Activated T-helper 1 cell treated with anti-CD3 and anti-CD28 coated beads, Interleukin-12 subunit alpha, Interleukin-12 subunit beta, Interleukin-2, Interleukin-4 antibody, amounts not matched to agents 30 ng/mL and 10 ng/mL and 1 ng/mL, durations not matched to agents 14 hours and 24 hours and 36 hours (primary cell): ENCODE results near the gene WNT5A. TPM values are rescaled to one million over a fixed set of nuclear protein-coding genes. Genes with fewer than 3 reads are reported as not detected.

ENCODE experiments used
- DNase-seq: peaks from one replicate; pipeline ENCODE4 v3.0.0; 2021; ENCODE audit warnings: low spot score
- H3K27ac Mint-ChIP-seq: one replicate; pipeline ENCODE4 v1.8.0; 2021; ENCODE audit warnings: mild to moderate bottlenecking, mixed read lengths
- H3K27me3 Mint-ChIP-seq: one replicate; pipeline ENCODE4 v1.8.0; 2022; ENCODE audit warnings: mild to moderate bottlenecking, moderate library complexity, mixed read lengths; ENCODE audit not compliant: insufficient read depth
- H3K36me3 Mint-ChIP-seq: one replicate; pipeline ENCODE4 v1.8.0; 2021; ENCODE audit warnings: low read depth, mixed read lengths
- H3K4me1 Mint-ChIP-seq: one replicate; pipeline ENCODE4 v1.8.0; 2021; ENCODE audit warnings: low read depth, mixed read lengths
- H3K4me3 Mint-ChIP-seq: one replicate; pipeline ENCODE4 v1.8.0; 2021; ENCODE audit warnings: mild to moderate bottlenecking, moderate library complexity, mixed read lengths
- H3K9me3 Mint-ChIP-seq: one replicate; pipeline ENCODE4 v1.8.0; 2021; ENCODE audit warnings: mixed read lengths
- intact Hi-C: fragments of 100-400 bp; cut with micrococcal nuclease; formaldehyde crosslinking; loops from one replicate; pipeline ENCODE4 v1.15.1; 2024
- total RNA-seq: library from RNA; stranded (reverse); gene quantifications from 2 replicates; pipeline ENCODE4 v1.2.3, GENCODE V29; 2022

WNT5A gene
- total RNA-seq, 1 donor from 2014 or later: not detected

DNA sequence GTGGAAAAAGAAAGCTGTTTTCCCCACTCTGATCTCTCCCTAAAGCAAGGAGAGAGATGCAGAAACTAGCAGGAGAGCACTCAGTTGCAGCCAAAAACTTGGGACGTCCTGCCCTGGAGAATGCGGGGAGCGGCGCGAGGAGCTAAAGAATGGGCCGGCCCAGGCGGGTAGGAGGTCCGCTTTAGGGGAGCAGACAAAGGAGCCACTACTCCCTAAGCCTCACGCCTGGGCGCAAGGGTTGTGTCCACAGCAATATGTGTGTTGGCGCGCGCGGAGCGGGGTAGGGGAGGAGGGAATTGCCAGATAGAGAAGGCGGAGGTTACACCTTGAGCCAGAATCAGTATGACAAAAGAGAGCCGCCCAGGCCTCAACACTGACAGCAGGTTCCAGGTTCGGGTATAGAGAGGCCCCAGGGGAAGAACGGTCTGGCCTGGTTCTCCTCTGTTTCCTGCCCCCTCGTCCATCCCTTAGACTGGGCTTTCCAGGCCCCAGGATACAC lies 2.9 kb downstream of the WNT5A start:
- Mint-ChIP-seq H3K27me3 (peaks cover 79% of the 10 kb centered on the region), H3K4me3 (no peak overlapping the region), H3K36me3 (no peaks in the 10 kb centered on the region), H3K9me3 (no peaks in the 10 kb centered on the region), H3K27ac (no peak overlapping the region), H3K4me1 (peaks cover 5% of the 10 kb centered on the region)
- intact Hi-C loops: loop anchor here (2.0 to 5.0 kb wide), 2 partner anchors 819 to 1362 kb away; partner anchors contain the start of gene CACNA2D3
- DNase-seq: no peak

GRCh38 chr3:55483196-55484095 lies 3.7 kb downstream of the WNT5A start:
- intact Hi-C loops: loop anchor here (2.0 to 5.0 kb wide), 2 partner anchors 819 to 1361 kb away; partner anchors contain the start of gene CACNA2D3
- H3K27ac Mint-ChIP-seq: no peak overlapping the region
- H3K4me1 Mint-ChIP-seq: peaks cover 5% of the 10 kb centered on the region
- H3K4me3 Mint-ChIP-seq: no peak overlapping the region
- DNase-seq: no peak
- peaks cover 71% of the 10 kb centered on the region for H3K27me3 Mint-ChIP-seq
- H3K9me3 Mint-ChIP-seq: no peaks in the 10 kb centered on the region
- no peaks in the 10 kb centered on the region for H3K36me3 Mint-ChIP-seq

DNA sequence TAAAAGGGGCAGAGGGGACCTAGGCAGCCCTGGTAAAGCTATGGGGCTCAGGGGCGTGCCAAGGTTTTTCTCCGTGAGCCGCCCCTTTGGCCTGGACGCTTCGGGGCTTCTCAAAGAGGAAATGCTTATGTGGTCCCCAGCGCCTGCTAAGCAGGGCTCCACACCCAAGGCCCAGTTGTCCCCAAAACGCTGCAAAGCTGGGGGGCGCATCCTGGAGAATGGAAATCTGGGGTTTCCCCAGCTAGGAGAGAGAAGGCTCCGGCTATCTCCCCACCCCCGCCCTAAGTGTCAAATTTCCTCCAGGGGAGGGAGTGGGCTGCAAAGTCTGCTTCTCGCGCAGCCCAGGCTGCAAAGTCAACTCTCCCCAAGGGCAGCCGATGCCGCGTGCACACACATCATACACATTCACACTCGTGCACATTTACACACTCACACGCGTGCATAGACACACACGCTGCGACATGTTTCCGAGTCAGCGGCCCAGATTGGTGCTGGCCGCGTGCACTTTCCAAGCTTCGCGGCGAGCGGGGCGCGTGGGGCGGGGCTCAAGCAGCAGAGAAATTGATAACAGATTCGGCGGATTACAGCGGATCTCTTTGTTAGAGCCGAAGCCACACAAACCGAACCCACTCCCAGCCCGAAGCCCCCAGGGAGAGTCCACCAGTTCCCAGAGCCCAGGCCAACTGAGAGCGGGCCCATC lies 4.5 kb downstream of the WNT5A start:
- intact Hi-C loops: loop anchor here (5.0 kb wide), 1 partner anchor 1360 kb away; the partner anchor contains the start of gene CACNA2D3

GRCh38 chr3:55481744-55482495 lies 5.2 kb downstream of the WNT5A start:
- intact Hi-C loops: loop anchor here (5.0 kb wide), 1 partner anchor 1360 kb away; the partner anchor contains the start of gene CACNA2D3
- Mint-ChIP-seq H3K36me3 (no peaks in the 10 kb centered on the region), H3K9me3 (no peaks in the 10 kb centered on the region), H3K27me3 (peaks cover 62% of the 10 kb centered on the region), H3K4me3 (no peak overlapping the region), H3K27ac (no peak overlapping the region), H3K4me1 (peaks cover 5% of the 10 kb centered on the region)
- no peak for DNase-seq

More for the DNA sequence above, 4.5 kb downstream of the WNT5A start:
- Mint-ChIP-seq H3K4me3 (no peak overlapping the region), H3K9me3 (no peaks in the 10 kb centered on the region), H3K27me3 (peaks cover 66% of the 10 kb centered on the region), H3K27ac (no peak overlapping the region), H3K4me1 (peaks cover 5% of the 10 kb centered on the region), H3K36me3 (no peaks in the 10 kb centered on the region)
- no peak for DNase-seq

DNA sequence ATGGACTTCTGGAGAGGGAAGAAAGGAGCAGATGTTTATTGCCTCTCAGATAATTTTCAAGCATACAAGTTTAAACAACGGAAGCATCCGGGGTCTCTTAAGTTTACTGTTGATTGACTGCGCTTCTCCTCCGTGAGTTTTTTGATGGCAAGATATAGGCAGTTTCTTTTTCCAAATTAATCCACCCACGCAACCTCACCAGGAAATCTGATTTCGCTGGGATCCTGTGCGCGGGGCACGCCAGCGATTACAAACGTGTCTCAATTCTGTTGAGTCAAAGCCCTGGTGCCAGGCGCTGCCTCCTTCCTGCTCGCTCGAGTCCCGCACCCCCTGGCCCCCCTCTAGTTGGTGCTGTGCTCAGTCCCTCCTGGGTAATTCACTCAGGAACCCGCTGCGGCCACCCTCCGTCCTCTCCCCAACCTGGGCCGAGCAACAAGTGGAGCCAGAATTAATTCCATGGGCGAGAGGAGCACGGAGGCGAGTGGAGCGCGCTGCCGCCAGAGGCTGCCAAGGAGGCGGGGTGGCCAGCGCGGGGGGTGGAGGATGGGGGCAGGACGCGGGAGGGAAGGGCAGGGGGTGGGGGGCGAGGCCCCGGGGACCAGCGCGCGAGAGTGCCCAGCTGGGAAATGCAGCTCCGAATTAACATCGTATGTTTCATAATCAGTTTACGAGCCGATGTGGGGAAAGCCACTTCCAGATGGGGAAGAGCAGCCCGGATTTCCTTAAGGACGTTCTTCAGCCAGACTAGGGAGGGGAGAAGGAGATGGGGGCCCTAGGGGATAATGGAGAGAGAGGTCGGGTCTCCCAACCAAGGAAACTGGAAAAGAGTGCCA lies 6.0 kb downstream of the WNT5A start:
- Mint-ChIP-seq H3K4me3 (no peak overlapping the region), H3K27ac (no peak overlapping the region), H3K36me3 (no peaks in the 10 kb centered on the region), H3K9me3 (no peaks in the 10 kb centered on the region), H3K27me3 (peaks cover 56% of the 10 kb centered on the region), H3K4me1 (no peaks in the 10 kb centered on the region)
- DNase-seq: no peak
- intact Hi-C loops: loop anchor here (5.0 kb wide), 1 partner anchor 1359 kb away; the partner anchor contains the start of gene CACNA2D3

DNA sequence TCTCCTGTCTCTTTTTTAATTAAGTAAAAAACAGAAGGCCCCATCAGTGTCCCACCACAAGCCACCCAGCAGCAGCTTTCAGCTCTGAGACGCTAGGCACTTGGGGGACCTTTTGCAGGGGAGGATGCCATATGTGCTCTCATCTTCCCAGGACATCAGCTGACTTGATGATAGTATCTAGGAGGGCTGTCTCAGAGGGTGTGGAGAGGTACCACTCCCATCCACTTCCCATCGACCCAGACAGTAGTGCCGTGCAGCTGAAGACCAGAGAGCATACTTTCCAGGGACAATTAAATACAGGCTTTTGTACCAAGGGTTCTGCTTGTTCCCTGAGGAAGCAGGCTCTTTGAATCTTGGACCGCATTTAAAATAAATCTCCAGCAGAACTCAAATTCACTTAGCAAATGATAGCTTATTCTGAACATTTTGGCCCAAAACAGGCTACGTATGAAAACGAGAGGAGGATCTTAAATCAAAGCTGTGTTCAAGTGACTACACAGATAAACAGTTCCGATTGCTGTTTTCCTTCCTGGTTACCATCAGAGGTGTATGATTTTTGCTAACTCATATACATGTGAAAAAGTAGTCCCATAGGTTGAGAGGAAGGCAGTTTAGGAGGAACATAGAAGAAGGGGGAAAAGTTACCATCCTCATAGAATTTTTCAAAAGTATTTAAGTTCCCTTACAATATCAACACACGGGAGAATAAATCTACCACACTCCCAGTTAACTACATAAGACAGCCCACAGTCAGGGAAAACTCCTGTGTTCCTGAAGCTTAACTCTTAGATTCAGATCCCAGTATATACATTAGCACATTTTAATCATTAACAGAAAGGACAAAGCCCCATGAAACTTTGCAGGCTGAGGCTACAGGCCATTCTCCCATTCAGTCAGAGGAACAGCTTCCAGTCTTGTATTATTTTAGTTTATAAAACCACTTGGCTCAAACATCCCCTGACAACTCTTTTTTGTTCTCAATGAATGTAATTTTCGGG lies 9.5 kb downstream of the WNT5A start:
- Mint-ChIP-seq H3K36me3 (no peaks in the 10 kb centered on the region), H3K27me3 (peaks cover 24% of the 10 kb centered on the region), H3K4me1 (no peaks in the 10 kb centered on the region), H3K9me3 (no peaks in the 10 kb centered on the region), H3K4me3 (no peak overlapping the region), H3K27ac (no peak overlapping the region)
- no peak for DNase-seq
- intact Hi-C loops: no loop called here

- Mint-ChIP-seq H3K9me3 (no peaks in the 10 kb centered on the region), H3K27me3 (peaks cover 17% of the 10 kb centered on the region), H3K4me3 (no peak overlapping the region), H3K36me3 (no peaks in the 10 kb centered on the region), H3K27ac (no peak overlapping the region), H3K4me1 (no peaks in the 10 kb centered on the region)
- DNase-seq: no peak
- intact Hi-C loops: no loop called here
Measured at GRCh38 chr3:55476515-55476914, 10.6 kb downstream of the WNT5A start.

DNA sequence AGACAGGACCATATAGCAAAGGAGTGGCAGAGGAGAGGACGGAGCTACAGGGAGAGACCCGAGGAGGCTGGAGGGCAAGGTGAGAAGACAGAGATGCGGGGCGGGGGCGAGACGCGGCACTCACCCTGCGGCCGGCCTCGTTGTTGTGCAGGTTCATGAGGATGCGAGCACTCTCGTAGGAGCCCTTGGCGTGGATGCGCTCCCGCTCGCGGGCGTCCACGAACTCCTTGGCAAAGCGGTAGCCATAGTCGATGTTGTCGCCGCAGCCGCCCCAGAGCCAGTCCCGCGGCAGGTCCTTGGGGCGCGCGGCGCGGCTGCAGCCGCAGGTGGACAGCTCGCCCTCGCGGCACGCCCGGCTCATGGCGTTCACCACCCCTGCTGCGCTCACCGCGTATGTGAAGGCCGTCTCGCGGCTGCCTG lies 12.9 kb downstream of the WNT5A start:
- H3K4me3 Mint-ChIP-seq: no peak overlapping the region
- H3K36me3 Mint-ChIP-seq: no peaks in the 10 kb centered on the region
- DNase-seq: no peak
- no peaks in the 10 kb centered on the region for H3K9me3 Mint-ChIP-seq
- peaks cover under 1% of the 10 kb centered on the region for H3K27me3 Mint-ChIP-seq
- intact Hi-C loops: no loop called here
- no peak overlapping the region for H3K27ac Mint-ChIP-seq
- no peaks in the 10 kb centered on the region for H3K4me1 Mint-ChIP-seq

- Mint-ChIP-seq H3K27me3 (no peaks in the 10 kb centered on the region), H3K4me3 (no peak overlapping the region), H3K9me3 (no peaks in the 10 kb centered on the region), H3K27ac (no peak overlapping the region), H3K36me3 (no peaks in the 10 kb centered on the region), H3K4me1 (no peaks in the 10 kb centered on the region)
- no peak for DNase-seq
- intact Hi-C loops: no loop called here
Measured at GRCh38 chr3:55473788-55474187, 13.3 kb downstream of the WNT5A start.

DNA sequence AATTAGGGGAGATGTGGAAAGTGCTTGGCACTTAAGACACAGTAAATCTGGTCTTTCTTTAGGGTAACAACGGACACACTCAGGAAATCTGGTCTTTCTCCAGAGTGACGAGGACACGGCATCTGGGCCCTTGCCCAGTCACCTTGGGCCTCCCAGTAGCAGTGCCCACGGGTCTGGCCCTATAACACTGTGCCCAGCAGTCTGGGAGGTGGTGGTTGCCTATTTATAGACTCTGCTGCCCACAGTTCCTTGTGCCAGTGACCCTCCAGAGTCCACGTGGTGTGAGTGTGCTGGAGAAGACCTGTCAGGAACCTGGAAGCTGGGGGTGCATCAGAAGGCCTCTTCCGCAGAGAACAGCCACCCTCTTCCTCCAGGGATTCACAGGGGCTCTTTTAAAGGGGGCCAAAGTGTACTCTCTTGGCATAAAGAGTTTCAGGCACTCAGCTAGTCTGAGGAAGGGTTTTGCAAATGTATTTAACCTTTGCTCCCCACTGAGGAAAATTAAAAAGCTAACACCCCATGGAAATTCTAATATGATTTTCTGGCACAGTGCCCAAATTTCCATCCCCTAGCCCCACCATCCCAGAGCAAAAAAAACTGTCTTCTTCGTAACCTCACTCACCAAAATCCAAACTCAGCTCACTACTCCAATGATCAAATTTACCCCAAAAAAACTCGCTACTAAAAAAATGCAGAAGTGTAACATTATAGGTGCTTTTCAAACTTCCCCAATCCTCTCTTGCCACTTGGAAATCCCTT lies 15.4 kb downstream of the WNT5A start:
- H3K27ac Mint-ChIP-seq: no peak overlapping the region
- DNase-seq: no peak
- no peaks in the 10 kb centered on the region for H3K9me3 Mint-ChIP-seq
- H3K4me1 Mint-ChIP-seq: no peaks in the 10 kb centered on the region
- H3K27me3 Mint-ChIP-seq: no peaks in the 10 kb centered on the region
- no peak overlapping the region for H3K4me3 Mint-ChIP-seq
- intact Hi-C loops: no loop called here
- H3K36me3 Mint-ChIP-seq: no peaks in the 10 kb centered on the region
